Measurements from ENCODE around the gene MGAT4B.

Gene MGAT4B

GRCh38 chr5:179798144-179798770 is 8.4 kb downstream of the MGAT4B start:
- peaks cover 35 to 47% (median 44%) of the 10 kb centered on the region in 3 donors for H3K36me3 ChIP-seq
- intact Hi-C loops (cut with DNase I; ENCODE audit: low total_unique reads), result loop anchor here (5.0 kb wide), 1 partner anchor 36 kb away; no protein-coding TSS in a partner anchor
- peak in 1 of 2 donors; percentile 66 for DNase-seq
- H3K4me3 ChIP-seq, result no peak overlapping the region
- no peaks in the 10 kb centered on the region for H3K9me3 ChIP-seq
- no peaks in the 10 kb centered on the region for H3K27me3 ChIP-seq
- H3K27ac ChIP-seq, result no peak overlapping the region
- peaks cover 0 to 61% (median 47%) of the 10 kb centered on the region in 4 donors for H3K4me1 ChIP-seq
- no peak for TF ChIP-seq CTCF (IDR thresholded peaks at IDR 0.05)

GRCh38 chr5:179797741-179798140 is 8.9 kb downstream of the MGAT4B start:
- peaks cover 0 to 61% (median 47%) of the 10 kb centered on the region in 4 donors for H3K4me1 ChIP-seq
- no peaks in the 10 kb centered on the region for H3K27me3 ChIP-seq
- TF ChIP-seq CTCF (IDR thresholded peaks at IDR 0.05), result no peak
- intact Hi-C loops (cut with DNase I; ENCODE audit: low total_unique reads), result loop anchor here (5.0 kb wide), 1 partner anchor 35 kb away; no protein-coding TSS in a partner anchor
- H3K4me3 ChIP-seq, result no peak overlapping the region
- H3K27ac ChIP-seq, result no peak overlapping the region
- DNase-seq, result no peak
- H3K9me3 ChIP-seq, result no peaks in the 10 kb centered on the region
- H3K36me3 ChIP-seq, result peaks cover 35 to 47% (median 44%) of the 10 kb centered on the region in 3 donors

- peak overlapping the region; percentile 61 to 75 for H3K4me3 ChIP-seq
- peaks cover 0 to 57% (median 44%) of the 10 kb centered on the region in 4 donors for H3K4me1 ChIP-seq
- peak in 1 of 2 donors; percentile 68 for DNase-seq
- intact Hi-C loops (cut with DNase I; ENCODE audit: low total_unique reads), result loop anchor here (5.0 kb wide), 1 partner anchor 35 kb away; no protein-coding TSS in a partner anchor
- peaks cover 35 to 52% (median 44%) of the 10 kb centered on the region in 3 donors for H3K36me3 ChIP-seq
- peak overlapping the region; percentile 78 to 83 for H3K27ac ChIP-seq
- no peaks in the 10 kb centered on the region for H3K27me3 ChIP-seq
- no peaks in the 10 kb centered on the region for H3K9me3 ChIP-seq
- no peak for TF ChIP-seq CTCF (IDR thresholded peaks at IDR 0.05)
These were observed 9.6 kb downstream of the MGAT4B start for GRCh38 chr5:179796877-179797608.

- intact Hi-C loops (cut with DNase I; ENCODE audit: low total_unique reads), result loop anchor here (5.0 kb wide), 1 partner anchor 34 kb away; no protein-coding TSS in a partner anchor
- TF ChIP-seq CTCF (IDR thresholded peaks at IDR 0.05), result peak; percentile 80 to 84
- Histone ChIP-seq H3K27me3 (no peaks in the 10 kb centered on the region), H3K9me3 (no peaks in the 10 kb centered on the region), H3K27ac (peak overlapping the region; percentile 78 to 83), H3K4me3 (peak overlapping the region; percentile 61 to 75), H3K36me3 (peaks cover 35 to 51% (median 40%) of the 10 kb centered on the region in 3 donors), H3K4me1 (peaks cover 0 to 50% (median 38%) of the 10 kb centered on the region in 4 donors)
- DNase-seq, result peak; percentile 82 to 89
These were observed 10.5 kb downstream of the MGAT4B start for GRCh38 chr5:179795863-179796833.
